GM23248 (cell line): ENCODE results near the gene CSTF1. TPM values are rescaled to one million over a fixed set of nuclear protein-coding genes. Genes with fewer than 3 reads are reported as not detected.

Experiments
- DNase-seq: peaks from one replicate; pipeline ENCODE4 v3.0.0-alpha.2; 2015
- H2AFZ ChIP-seq: fragments of 200-600 bp; sonication (generic); 2 replicates; pipeline ENCODE4 v1.6.1; 2016; ENCODE audit warnings: antibody characterized with exemption
- H3F3A ChIP-seq: fragments of 200-600 bp; sonication (generic); 2 replicates; pipeline ENCODE4 v1.6.1; 2016; ENCODE audit warnings: mild to moderate bottlenecking, antibody characterized with exemption, mixed run types; ENCODE audit not compliant: insufficient read depth
- H3K27ac ChIP-seq: fragments of 200-600 bp; sonication (generic); 2 replicates; pipeline ENCODE4 v1.5.1; 2016; ENCODE audit warnings: mild to moderate bottlenecking
- H3K27me3 ChIP-seq: fragments of 200-600 bp; sonication (generic); replicated peaks from 2 replicates; pipeline ENCODE4 v1.6.1; 2016; ENCODE audit warnings: mild to moderate bottlenecking; ENCODE audit not compliant: insufficient read depth
- H3K36me3 ChIP-seq: fragments of 200-600 bp; sonication (generic); 2 replicates; pipeline ENCODE4 v1.6.1; 2016; ENCODE audit warnings: low read depth, mild to moderate bottlenecking
- H3K4me1 ChIP-seq: fragments of 200-600 bp; sonication (generic); 2 replicates; pipeline ENCODE4 v1.6.1; 2016; ENCODE audit warnings: mild to moderate bottlenecking; ENCODE audit not compliant: insufficient read depth
- H3K4me2 ChIP-seq: fragments of 200-600 bp; sonication (generic); one replicate; pipeline ENCODE4 v1.6.1; 2016; ENCODE audit warnings: mild to moderate bottlenecking; ENCODE audit not compliant: unreplicated experiment
- H3K4me3 ChIP-seq: fragments of 200-600 bp; sonication (generic); 2 replicates; pipeline ENCODE4 v1.5.1; 2016; ENCODE audit warnings: mild to moderate bottlenecking
- H3K79me2 ChIP-seq: fragments of 200-600 bp; sonication (generic); 2 replicates; pipeline ENCODE4 v1.6.1; 2016; ENCODE audit warnings: mild to moderate bottlenecking; ENCODE audit not compliant: insufficient read depth
- H3K9ac ChIP-seq: fragments of 200-600 bp; sonication (generic); 2 replicates; pipeline ENCODE4 v1.6.1; 2016; ENCODE audit warnings: mild to moderate bottlenecking
- H3K9me2 ChIP-seq: fragments of 200-600 bp; sonication (generic); 2 replicates; pipeline ENCODE4 v1.6.1; 2016; ENCODE audit warnings: mixed run types, mild to moderate bottlenecking, moderate library complexity; ENCODE audit not compliant: insufficient read depth
- H3K9me3 ChIP-seq: fragments of 200-600 bp; sonication (generic); one replicate; pipeline ENCODE4 v1.6.1; 2017; ENCODE audit warnings: low read depth
- H4K20me1 ChIP-seq: fragments of 200-600 bp; sonication (generic); 2 replicates; pipeline ENCODE4 v1.6.0; 2016; ENCODE audit not compliant: insufficient read depth
- EZH2 ChIP-seq: fragments of 200-600 bp; sonication (generic); IDR thresholded peaks from 2 replicates; pipeline ENCODE4 v1.6.1; 2018; ENCODE audit warnings: antibody characterized with exemption, mild to moderate bottlenecking; ENCODE audit not compliant: insufficient read depth, poor library complexity, severe bottlenecking
- EZH2phosphoT487 ChIP-seq: fragments of 200-600 bp; sonication (generic); IDR thresholded peaks from 2 replicates; pipeline ENCODE4 v1.6.1; 2018; ENCODE audit warnings: antibody characterized with exemption, moderate library complexity, mild to moderate bottlenecking, low read depth; ENCODE audit not compliant: insufficient read depth
- WGBS, 2 experiments: methylation state at CpG; one replicate each; pipeline ENCODE4 v1.1.6; 2015 to 2017; ENCODE audit warnings: low lambda C conversion rate in 2 of 2, low coverage in 1 of 2; ENCODE audit errors: missing lambda C conversion rate in 2 of 2; 5-methylcytosine and 5-hydroxymethylcytosine counted together
- in situ Hi-C: fragments of 300-500 bp; cut with MboI; formaldehyde crosslinking; loops from 2 replicates; pipeline ENCODE4 v1.15.0; 2020
- polyA plus RNA-seq: library from polyadenylated mRNA; unstranded; fragments of >200 nt; fragmentation: Nextera tagmentation; extraction: Ambion mirVana; gene quantifications from 2 replicates; pipeline ENCODE4 v1.2.1, GENCODE V29; 2016
- total RNA-seq: library from RNA; depleted of rRNA; stranded (reverse); fragments of >200 nt; shearing (Covaris generic); gene quantifications from 2 replicates; pipeline ENCODE4 v1.2.3, GENCODE V29; 2014; rRNA removed

Gene CSTF1
- total and polyA plus RNA-seq, 2 experiments from 2014 or later, result 41.7 to 69.3 TPM

- peaks cover 22% of the 10 kb centered on the region; the same call in 1 of the 2 replicates for H3K36me3 ChIP-seq
- no peak overlapping the region for H2AFZ ChIP-seq
- H3K9ac ChIP-seq, result no peak overlapping the region
- no peak overlapping the region for H3K4me3 ChIP-seq
- H3K9me3 ChIP-seq, result no peaks in the 10 kb centered on the region
- in situ Hi-C loops, result no loop called here
- H4K20me1 ChIP-seq, result no peaks in the 10 kb centered on the region
- no peak overlapping the region for H3K4me2 ChIP-seq
- WGBS, 2 experiments, result 63 to 68% methylated on average over 5 of the region's 5 CpGs
- no peak for DNase-seq
- TF ChIP-seq EZH2phosphoT487 (no peak), EZH2 (no peak)
- H3K27me3 ChIP-seq, result no peaks in the 10 kb centered on the region
- H3K4me1 ChIP-seq, result no peaks in the 10 kb centered on the region
- no peak overlapping the region for H3K27ac ChIP-seq
- no peaks in the 10 kb centered on the region for H3F3A ChIP-seq
- H3K9me2 ChIP-seq, result no peaks in the 10 kb centered on the region
- H3K79me2 ChIP-seq, result no peaks in the 10 kb centered on the region
Measured at GRCh38 chr20:56449459-56449858, 57.0 kb downstream of the CSTF1 start.

GRCh38 chr20:56451056-56451765, 58.8 kb downstream of the CSTF1 start:
- H2AFZ ChIP-seq, result no peak overlapping the region
- TF ChIP-seq EZH2phosphoT487 (no peak), EZH2 (no peak)
- no peak overlapping the region for H3K9ac ChIP-seq
- H3K4me1 ChIP-seq, result no peaks in the 10 kb centered on the region
- no peak overlapping the region for H3K4me2 ChIP-seq
- H3K9me2 ChIP-seq, result no peaks in the 10 kb centered on the region
- H4K20me1 ChIP-seq, result no peaks in the 10 kb centered on the region
- peaks cover 17% of the 10 kb centered on the region; the same call in 1 of the 2 replicates for H3K36me3 ChIP-seq
- 75% methylated on average over 13 of the region's 13 CpGs for WGBS, 2 experiments
- H3K4me3 ChIP-seq, result no peak overlapping the region
- H3K27ac ChIP-seq, result no peak overlapping the region
- in situ Hi-C loops, result no loop called here
- DNase-seq, result no peak
- H3K9me3 ChIP-seq, result no peaks in the 10 kb centered on the region
- no peaks in the 10 kb centered on the region for H3K27me3 ChIP-seq
- H3K79me2 ChIP-seq, result no peaks in the 10 kb centered on the region
- no peaks in the 10 kb centered on the region for H3F3A ChIP-seq

- TF ChIP-seq EZH2, result no peak
- no peak for TF ChIP-seq EZH2phosphoT487
- Histone ChIP-seq H3K9me2 (no peaks in the 10 kb centered on the region), H3K4me1 (no peaks in the 10 kb centered on the region), H3K4me3 (no peak overlapping the region), H3F3A (no peaks in the 10 kb centered on the region), H3K9me3 (no peaks in the 10 kb centered on the region), H2AFZ (no peak overlapping the region), H3K36me3 (peaks cover 14% of the 10 kb centered on the region; the same call in 1 of the 2 replicates), H3K4me2 (no peak overlapping the region), H3K27me3 (no peaks in the 10 kb centered on the region), H3K9ac (no peak overlapping the region), H4K20me1 (no peaks in the 10 kb centered on the region), H3K79me2 (no peaks in the 10 kb centered on the region), H3K27ac (no peak overlapping the region)
- in situ Hi-C loops, result no loop called here
- WGBS, 2 experiments, result 79 to 81% methylated on average over 5 of the region's 5 CpGs
- no peak for DNase-seq
Measured at GRCh38 chr20:56453352-56453751, 60.9 kb downstream of the CSTF1 start.

GRCh38 chr20:56454754-56455153, 62.3 kb downstream of the CSTF1 start:
- H3K4me1 ChIP-seq, result no peaks in the 10 kb centered on the region
- in situ Hi-C loops, result no loop called here
- H3K4me2 ChIP-seq, result no peak overlapping the region
- no peak overlapping the region for H3K27ac ChIP-seq
- no peaks in the 10 kb centered on the region for H3K79me2 ChIP-seq
- H3K36me3 ChIP-seq, result peaks cover 16% of the 10 kb centered on the region
- WGBS, 2 experiments, result 79 to 84% methylated on average over 7 of the region's 7 CpGs
- no peak overlapping the region for H2AFZ ChIP-seq
- no peaks in the 10 kb centered on the region for H3F3A ChIP-seq
- H3K27me3 ChIP-seq, result no peaks in the 10 kb centered on the region
- no peaks in the 10 kb centered on the region for H4K20me1 ChIP-seq
- TF ChIP-seq EZH2phosphoT487 (no peak), EZH2 (no peak)
- no peak overlapping the region for H3K9ac ChIP-seq
- no peaks in the 10 kb centered on the region for H3K9me3 ChIP-seq
- DNase-seq, result no peak
- H3K4me3 ChIP-seq, result no peak overlapping the region
- H3K9me2 ChIP-seq, result no peaks in the 10 kb centered on the region

Other genes starting within 250 kb of the CSTF1 start
- not detected in 2 replicates for gene MC3R, start 143.9 kb upstream of the CSTF1 start, total RNA-seq
- not detected in 2 replicates for gene MC3R, start 143.9 kb upstream of the CSTF1 start, polyA plus RNA-seq
- 87.4 and 91.0 TPM in 2 replicates for gene FAM210B, start 33.7 kb upstream of the CSTF1 start, total RNA-seq
- 94.1 and 95.7 TPM in 2 replicates for gene FAM210B, start 33.7 kb upstream of the CSTF1 start, polyA plus RNA-seq
- 69.8 and 70.8 TPM in 2 replicates for gene AURKA, start 430 bp upstream of the CSTF1 start, total RNA-seq
- gene AURKA, start 430 bp upstream of the CSTF1 start, polyA plus RNA-seq, result 78.9 and 88.5 TPM in 2 replicates
- gene CASS4, start 19.6 kb downstream of the CSTF1 start, total RNA-seq, result 11.4 and 19.2 TPM in 2 replicates
- 10.4 and 10.5 TPM in 2 replicates for gene CASS4, start 19.6 kb downstream of the CSTF1 start, polyA plus RNA-seq
- gene RTF2, start 76.0 kb downstream of the CSTF1 start, total RNA-seq, result 128 and 141 TPM in 2 replicates
- 257 and 270 TPM in 2 replicates for gene RTF2, start 76.0 kb downstream of the CSTF1 start, polyA plus RNA-seq
- not detected in 2 replicates for gene FAM209A, start 132.1 kb downstream of the CSTF1 start, total RNA-seq
- gene FAM209A, start 132.1 kb downstream of the CSTF1 start, polyA plus RNA-seq, result not detected in 2 replicates
- gene FAM209B, start 140.6 kb downstream of the CSTF1 start, total RNA-seq, result not detected in 2 replicates
- gene FAM209B, start 140.6 kb downstream of the CSTF1 start, polyA plus RNA-seq, result not detected in 2 replicates
- gene TFAP2C, start 236.7 kb downstream of the CSTF1 start, total RNA-seq, result 12.3 and 12.8 TPM in 2 replicates
- gene TFAP2C, start 236.7 kb downstream of the CSTF1 start, polyA plus RNA-seq, result 16.6 and 19.0 TPM in 2 replicates